Measurements from ENCODE around the gene RPL28.
A peak's percentile ranks its signal among the peaks of the same experiment; 100 is the strongest.
"Not testable (repeated sequence)": the region's sequence is repeated elsewhere in the genome, so short reads cannot be mapped to it uniquely, and the experiment has no call there.

RPL28 gene

GRCh38 chr19:55392820-55393761 is 7.4 kb downstream of the RPL28 start:
- no peak overlapping the region for H3K4me3 ChIP-seq (ENCODE audit: low read depth, low read length)
- in situ Hi-C loops (cut with HindIII; ENCODE audit: low sequenced_read_pairs), result loop anchor here (5.0 kb wide), 1 partner anchor 41 kb away; the partner anchor contains the start of gene COX6B2
- no peak for TF ChIP-seq CTCF (IDR thresholded peaks at IDR 0.05; ENCODE audit: low read depth, low read length, missing control alignments)
- no peak for DNase-seq (ENCODE audit: low read depth)

- DNase-seq (ENCODE audit: low read depth), result no peak
- H3K4me3 ChIP-seq (ENCODE audit: low read depth, low read length), result no peak overlapping the region
- in situ Hi-C loops (cut with HindIII; ENCODE audit: low sequenced_read_pairs), result no loop called here
- no peak for TF ChIP-seq CTCF (IDR thresholded peaks at IDR 0.05; ENCODE audit: low read depth, low read length, missing control alignments)
Observed at GRCh38 chr19:55398200-55398925, 12.6 kb downstream of the RPL28 start.

GRCh38 chr19:55400281-55401087 is 14.8 kb downstream of the RPL28 start:
- no peak for TF ChIP-seq CTCF (IDR thresholded peaks at IDR 0.05; ENCODE audit: low read depth, low read length, missing control alignments)
- no peak for DNase-seq (ENCODE audit: low read depth)
- H3K4me3 ChIP-seq (ENCODE audit: low read depth, low read length), result no peak overlapping the region
- in situ Hi-C loops (cut with HindIII; ENCODE audit: low sequenced_read_pairs), result no loop called here

GRCh38 chr19:55401390-55401789 is 15.7 kb downstream of the RPL28 start:
- H3K4me3 ChIP-seq (ENCODE audit: low read depth, low read length); in situ Hi-C loops (cut with HindIII; ENCODE audit: low sequenced_read_pairs); DNase-seq (ENCODE audit: low read depth): not testable (repeated sequence)

- in situ Hi-C loops (cut with HindIII; ENCODE audit: low sequenced_read_pairs), result no loop called here
- H3K4me3 ChIP-seq (ENCODE audit: low read depth, low read length), result no peak overlapping the region
- no peak for DNase-seq (ENCODE audit: low read depth)
- no peak for TF ChIP-seq CTCF (IDR thresholded peaks at IDR 0.05; ENCODE audit: low read depth, low read length, missing control alignments)
Observed at GRCh38 chr19:55402509-55402908, 16.8 kb downstream of the RPL28 start.

GRCh38 chr19:55405638-55406037 is 19.9 kb downstream of the RPL28 start:
- in situ Hi-C loops (cut with HindIII; ENCODE audit: low sequenced_read_pairs), result no loop called here
- DNase-seq (ENCODE audit: low read depth), result no peak
- no peak for TF ChIP-seq CTCF (IDR thresholded peaks at IDR 0.05; ENCODE audit: low read depth, low read length, missing control alignments)
- peak overlapping the region; percentile 81 for H3K4me3 ChIP-seq (ENCODE audit: low read depth, low read length)
